GM13976 (cell line): ENCODE results near the gene SENP1.

Experiments used
- DNase-seq: peaks from one replicate; pipeline ENCODE4 v3.0.0; 2012; ENCODE audit warnings: low spot score
- CTCF ChIP-seq: IDR thresholded peaks from 2 replicates; pipeline ENCODE4 v1.5.1; 2012; ENCODE audit warnings: borderline replicate concordance, mild to moderate bottlenecking; ENCODE audit not compliant: insufficient read depth; ENCODE audit errors: extremely low read depth, missing control alignments, control extremely low read depth
- in situ Hi-C: fragments of 300-500 bp; cut with MboI; formaldehyde crosslinking; loops from one replicate; pipeline ENCODE4 v1.12.0; 2022; ENCODE audit warnings: low sequenced_read_pairs, mixed read lengths, inconsistent platforms; ENCODE audit not compliant: unreplicated experiment

SENP1 gene

GRCh38 chr12:48003226-48004052 is 102.4 kb downstream of the SENP1 start:
- TF ChIP-seq CTCF, result no peak
- in situ Hi-C loops, result no loop called here
- peak; percentile 41 for DNase-seq

GRCh38 chr12:48002773-48003218 is 103.1 kb downstream of the SENP1 start:
- DNase-seq, result peak; percentile 32
- in situ Hi-C loops, result no loop called here
- no peak for TF ChIP-seq CTCF

DNA sequence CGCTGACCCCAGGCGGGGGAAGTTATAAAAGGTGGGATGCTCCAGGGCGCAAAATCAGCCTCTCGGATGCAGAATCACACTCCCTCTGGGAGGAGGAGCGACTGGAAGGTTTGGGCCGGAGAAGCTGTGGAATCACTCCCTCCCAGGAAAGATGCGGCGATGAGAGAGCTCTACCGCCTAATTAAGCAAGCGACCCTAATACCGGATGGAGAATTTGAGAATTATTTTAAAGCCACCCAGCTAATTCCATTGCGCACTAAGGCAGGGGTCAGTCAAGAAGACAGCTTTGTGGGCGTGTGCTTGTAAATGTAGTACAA is 103.5 kb downstream of the SENP1 start:
- DNase-seq, result no peak
- in situ Hi-C loops, result no loop called here
- no peak for TF ChIP-seq CTCF

DNA sequence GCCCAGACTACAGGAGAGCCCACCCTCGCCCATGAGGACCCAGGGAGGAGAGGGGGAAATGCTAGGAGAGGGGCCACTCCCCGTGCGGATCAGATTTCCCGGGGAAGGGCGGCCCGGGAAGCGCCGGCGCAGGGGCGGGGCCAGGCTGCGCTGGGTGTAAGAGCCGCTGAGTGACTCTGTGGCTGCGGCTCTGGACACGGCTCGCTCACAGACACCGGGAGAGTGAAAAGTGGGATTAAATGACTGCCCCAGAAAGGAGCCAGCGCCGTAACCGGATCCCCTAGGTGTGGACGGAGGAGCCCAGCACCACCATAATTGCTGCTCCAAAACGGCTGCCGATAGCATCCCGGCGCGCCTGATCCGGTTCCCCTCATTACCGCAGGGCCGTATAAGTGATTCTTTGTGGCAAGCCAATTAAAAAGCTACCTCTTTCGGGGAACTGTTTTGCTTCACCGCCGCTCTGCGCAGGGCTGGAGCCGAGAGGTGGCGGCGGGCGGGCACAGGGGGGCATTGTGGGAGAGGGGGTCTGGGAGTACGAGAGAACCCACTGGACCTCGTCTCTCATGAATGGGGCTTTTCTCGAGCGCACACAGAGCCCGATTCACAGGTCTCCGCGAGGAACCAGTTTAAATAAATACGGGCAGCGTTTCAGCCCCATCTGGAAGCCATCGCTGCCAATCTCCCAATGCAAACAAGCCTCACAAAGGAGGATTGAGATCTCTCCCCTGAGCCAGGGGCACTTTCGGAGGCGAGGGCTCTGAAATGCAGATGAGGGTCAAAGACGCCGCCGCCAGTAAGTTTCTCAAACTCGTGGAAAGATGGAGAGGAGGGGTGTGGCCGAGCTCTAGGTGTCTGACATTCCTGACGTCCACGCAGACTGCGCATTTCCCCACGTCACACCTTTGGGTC is 104.1 kb downstream of the SENP1 start:
- in situ Hi-C loops, result no loop called here
- no peak for TF ChIP-seq CTCF
- DNase-seq, result peak; percentile 46

DNA sequence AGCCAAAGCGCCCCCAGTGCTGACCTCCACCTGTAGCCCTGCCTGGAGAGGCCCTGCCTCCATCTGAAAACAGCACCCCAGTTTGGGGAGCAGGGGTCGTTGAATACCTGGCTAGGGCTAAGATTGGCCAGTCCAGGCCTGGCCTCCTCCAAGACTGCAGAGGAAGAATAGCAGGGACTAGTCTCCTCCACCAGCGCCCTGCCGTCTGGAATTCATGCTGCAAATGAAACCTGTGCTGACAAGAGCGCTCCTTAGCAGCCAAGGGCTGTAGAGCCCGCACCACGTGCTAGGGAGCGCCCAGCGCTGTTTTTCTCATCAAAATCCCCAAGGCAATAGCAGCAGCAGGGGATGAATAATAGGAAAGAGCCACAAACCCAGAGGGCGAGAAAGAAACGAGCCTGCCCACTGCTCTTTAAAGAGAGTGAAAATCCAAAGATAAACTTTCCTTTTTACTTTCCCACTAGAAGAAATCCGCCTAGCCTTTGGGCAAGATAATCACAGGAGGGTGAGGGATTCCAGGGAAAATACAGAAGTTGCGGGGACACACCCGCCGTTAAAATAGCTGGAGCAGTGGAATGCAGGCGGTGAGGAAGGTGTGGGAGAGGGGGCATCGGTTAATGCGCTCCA is 104.9 kb downstream of the SENP1 start:
- no peak for DNase-seq
- in situ Hi-C loops, result no loop called here
- TF ChIP-seq CTCF, result no peak

GRCh38 chr12:47999816-48000215 is 106.1 kb downstream of the SENP1 start:
- in situ Hi-C loops, result no loop called here
- no peak for DNase-seq

More at GRCh38 chr12:47999816-48000215, 106.1 kb downstream of the SENP1 start:
- TF ChIP-seq CTCF, result no peak
